ENCODE results near the gene ATRNL1. TPM values are rescaled to one million over a fixed set of nuclear protein-coding genes. Genes with fewer than 3 reads are reported as not detected.

The ATRNL1 gene
- total and polyA plus RNA-seq, 2 experiments from 2014 or later = 4.8 to 29.7 TPM

DNA sequence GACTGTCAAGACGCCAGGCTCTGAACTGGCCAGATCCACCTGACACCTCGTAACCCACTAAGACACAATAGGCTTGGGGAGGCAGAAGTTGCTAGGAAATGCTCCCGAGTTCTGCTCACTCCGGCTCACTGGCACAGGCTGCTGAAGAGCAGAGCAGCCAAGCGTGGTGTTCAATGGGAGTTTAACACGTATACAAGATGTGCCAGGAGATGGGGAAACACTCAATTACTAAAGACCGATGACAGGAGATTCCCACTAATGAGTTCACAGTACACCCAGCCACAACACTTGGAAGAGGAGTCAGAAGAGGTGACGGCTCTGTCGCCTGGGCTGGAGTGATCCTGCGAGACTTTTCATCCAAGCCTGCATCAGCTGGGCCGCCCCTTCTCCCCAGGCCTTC is 876.4 kb downstream of the ATRNL1 start (continued):
- TF ChIP-seq, protein P1, sequence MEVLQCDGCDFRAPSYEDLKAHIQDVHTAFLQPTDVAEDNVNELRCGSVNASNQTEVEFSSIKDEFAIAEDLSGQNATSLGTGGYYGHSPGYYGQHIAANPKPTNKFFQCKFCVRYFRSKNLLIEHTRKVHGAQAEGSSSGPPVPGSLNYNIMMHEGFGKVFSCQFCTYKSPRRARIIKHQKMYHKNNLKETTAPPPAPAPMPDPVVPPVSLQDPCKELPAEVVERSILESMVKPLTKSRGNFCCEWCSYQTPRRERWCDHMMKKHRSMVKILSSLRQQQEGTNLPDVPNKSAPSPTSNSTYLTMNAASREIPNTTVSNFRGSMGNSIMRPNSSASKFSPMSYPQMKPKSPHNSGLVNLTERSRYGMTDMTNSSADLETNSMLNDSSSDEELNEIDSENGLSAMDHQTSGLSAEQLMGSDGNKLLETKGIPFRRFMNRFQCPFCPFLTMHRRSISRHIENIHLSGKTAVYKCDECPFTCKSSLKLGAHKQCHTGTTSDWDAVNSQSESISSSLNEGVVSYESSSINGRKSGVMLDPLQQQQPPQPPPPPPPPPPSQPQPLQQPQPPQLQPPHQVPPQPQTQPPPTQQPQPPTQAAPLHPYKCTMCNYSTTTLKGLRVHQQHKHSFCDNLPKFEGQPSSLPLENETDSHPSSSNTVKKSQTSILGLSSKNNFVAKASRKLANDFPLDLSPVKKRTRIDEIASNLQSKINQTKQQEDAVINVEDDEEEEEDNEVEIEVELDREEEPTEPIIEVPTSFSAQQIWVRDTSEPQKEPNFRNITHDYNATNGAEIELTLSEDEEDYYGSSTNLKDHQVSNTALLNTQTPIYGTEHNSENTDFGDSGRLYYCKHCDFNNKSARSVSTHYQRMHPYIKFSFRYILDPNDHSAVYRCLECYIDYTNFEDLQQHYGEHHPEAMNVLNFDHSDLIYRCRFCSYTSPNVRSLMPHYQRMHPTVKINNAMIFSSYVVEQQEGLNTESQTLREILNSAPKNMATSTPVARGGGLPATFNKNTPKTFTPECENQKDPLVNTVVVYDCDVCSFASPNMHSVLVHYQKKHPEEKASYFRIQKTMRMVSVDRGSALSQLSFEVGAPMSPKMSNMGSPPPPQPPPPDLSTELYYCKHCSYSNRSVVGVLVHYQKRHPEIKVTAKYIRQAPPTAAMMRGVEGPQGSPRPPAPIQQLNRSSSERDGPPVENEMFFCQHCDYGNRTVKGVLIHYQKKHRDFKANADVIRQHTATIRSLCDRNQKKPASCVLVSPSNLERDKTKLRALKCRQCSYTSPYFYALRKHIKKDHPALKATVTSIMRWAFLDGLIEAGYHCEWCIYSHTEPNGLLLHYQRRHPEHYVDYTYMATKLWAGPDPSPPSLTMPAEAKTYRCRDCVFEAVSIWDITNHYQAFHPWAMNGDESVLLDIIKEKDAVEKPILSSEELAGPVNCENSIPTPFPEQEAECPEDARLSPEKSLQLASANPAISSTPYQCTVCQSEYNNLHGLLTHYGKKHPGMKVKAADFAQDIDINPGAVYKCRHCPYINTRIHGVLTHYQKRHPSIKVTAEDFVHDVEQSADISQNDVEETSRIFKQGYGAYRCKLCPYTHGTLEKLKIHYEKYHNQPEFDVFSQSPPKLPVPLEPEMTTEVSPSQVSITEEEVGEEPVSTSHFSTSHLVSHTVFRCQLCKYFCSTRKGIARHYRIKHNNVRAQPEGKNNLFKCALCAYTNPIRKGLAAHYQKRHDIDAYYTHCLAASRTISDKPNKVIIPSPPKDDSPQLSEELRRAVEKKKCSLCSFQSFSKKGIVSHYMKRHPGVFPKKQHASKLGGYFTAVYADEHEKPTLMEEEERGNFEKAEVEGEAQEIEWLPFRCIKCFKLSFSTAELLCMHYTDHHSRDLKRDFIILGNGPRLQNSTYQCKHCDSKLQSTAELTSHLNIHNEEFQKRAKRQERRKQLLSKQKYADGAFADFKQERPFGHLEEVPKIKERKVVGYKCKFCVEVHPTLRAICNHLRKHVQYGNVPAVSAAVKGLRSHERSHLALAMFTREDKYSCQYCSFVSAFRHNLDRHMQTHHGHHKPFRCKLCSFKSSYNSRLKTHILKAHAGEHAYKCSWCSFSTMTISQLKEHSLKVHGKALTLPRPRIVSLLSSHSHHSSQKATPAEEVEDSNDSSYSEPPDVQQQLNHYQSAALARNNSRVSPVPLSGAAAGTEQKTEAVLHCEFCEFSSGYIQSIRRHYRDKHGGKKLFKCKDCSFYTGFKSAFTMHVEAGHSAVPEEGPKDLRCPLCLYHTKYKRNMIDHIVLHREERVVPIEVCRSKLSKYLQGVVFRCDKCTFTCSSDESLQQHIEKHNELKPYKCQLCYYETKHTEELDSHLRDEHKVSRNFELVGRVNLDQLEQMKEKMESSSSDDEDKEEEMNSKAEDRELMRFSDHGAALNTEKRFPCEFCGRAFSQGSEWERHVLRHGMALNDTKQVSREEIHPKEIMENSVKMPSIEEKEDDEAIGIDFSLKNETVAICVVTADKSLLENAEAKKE (CRISPR knock-in tag; IDR thresholded peaks at IDR 0.05) = no peak
- TF ChIP-seq NANOG (IDR thresholded peaks at IDR 0.05; ENCODE audit: borderline replicate concordance) (no peak), JUNB (IDR thresholded peaks at IDR 0.05; ENCODE audit: unreplicated experiment) (no peak), EZH2 (IDR thresholded peaks at IDR 0.05; ENCODE audit: low read depth, unreplicated experiment) (no peak), ZNF114 (CRISPR knock-in tag; IDR thresholded peaks at IDR 0.05) (no peak)
- TF ChIP-seq, protein P2, sequence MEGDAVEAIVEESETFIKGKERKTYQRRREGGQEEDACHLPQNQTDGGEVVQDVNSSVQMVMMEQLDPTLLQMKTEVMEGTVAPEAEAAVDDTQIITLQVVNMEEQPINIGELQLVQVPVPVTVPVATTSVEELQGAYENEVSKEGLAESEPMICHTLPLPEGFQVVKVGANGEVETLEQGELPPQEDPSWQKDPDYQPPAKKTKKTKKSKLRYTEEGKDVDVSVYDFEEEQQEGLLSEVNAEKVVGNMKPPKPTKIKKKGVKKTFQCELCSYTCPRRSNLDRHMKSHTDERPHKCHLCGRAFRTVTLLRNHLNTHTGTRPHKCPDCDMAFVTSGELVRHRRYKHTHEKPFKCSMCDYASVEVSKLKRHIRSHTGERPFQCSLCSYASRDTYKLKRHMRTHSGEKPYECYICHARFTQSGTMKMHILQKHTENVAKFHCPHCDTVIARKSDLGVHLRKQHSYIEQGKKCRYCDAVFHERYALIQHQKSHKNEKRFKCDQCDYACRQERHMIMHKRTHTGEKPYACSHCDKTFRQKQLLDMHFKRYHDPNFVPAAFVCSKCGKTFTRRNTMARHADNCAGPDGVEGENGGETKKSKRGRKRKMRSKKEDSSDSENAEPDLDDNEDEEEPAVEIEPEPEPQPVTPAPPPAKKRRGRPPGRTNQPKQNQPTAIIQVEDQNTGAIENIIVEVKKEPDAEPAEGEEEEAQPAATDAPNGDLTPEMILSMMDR (conservative IDR thresholded peaks at IDR 0.05; ENCODE audit: low read depth in 2 of 2) = no peak

DNA sequence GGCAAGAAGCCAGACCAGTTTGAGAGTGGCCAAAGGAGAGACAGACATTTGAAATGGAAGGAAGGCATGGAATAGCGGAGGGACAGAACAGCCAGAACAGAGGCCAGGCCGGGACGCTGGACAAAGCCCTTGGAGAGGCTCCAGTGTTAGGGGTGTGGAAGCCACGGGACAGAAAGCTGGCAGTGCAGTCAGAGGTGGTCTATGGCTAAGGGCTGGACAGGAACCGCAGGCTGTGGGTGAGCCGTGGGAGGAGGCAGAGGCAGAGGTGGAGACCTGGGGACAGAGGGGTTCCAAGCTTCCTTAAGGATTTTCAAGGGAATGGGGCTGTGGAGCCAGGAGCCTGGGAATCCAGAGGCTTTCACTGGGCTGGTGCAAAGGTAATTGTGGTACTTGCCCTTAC is 878.8 kb downstream of the ATRNL1 start:
- H3K9me3 Mint-ChIP-seq = peaks cover 10% of the 10 kb centered on the region
- H3F3A ChIP-seq (replicated peaks; ENCODE audit: low read depth) = no peaks in the 10 kb centered on the region
- ATAC-seq = no peak
- H3K9me2 ChIP-seq (ENCODE audit: insufficient read depth) = peaks cover 3% of the 10 kb centered on the region; the same call in 1 of the 2 replicates
- H3K4me1 Mint-ChIP-seq = peaks cover 17% of the 10 kb centered on the region
- no peaks in the 10 kb centered on the region for H3K36me3 ChIP-seq (ENCODE audit: insufficient read depth)
- peaks cover 8% of the 10 kb centered on the region for H3K27me3 Mint-ChIP-seq (ENCODE audit: insufficient read depth, low read depth, poor library complexity)
- H3K4me3 ChIP-seq = no peak overlapping the region
- no peaks in the 10 kb centered on the region for H3K79me2 ChIP-seq (replicated peaks; ENCODE audit: insufficient read depth)
- DNase-seq (ENCODE audit: low spot score) = no peak
- no peaks in the 10 kb centered on the region for H4K20me1 ChIP-seq (replicated peaks; ENCODE audit: insufficient read depth)
- peaks cover 7% of the 10 kb centered on the region for H3K36me3 Mint-ChIP-seq (ENCODE audit: low read depth)
- no peak overlapping the region for H3K27ac Mint-ChIP-seq
- peaks cover 15% of the 10 kb centered on the region for H3K4me1 ChIP-seq (ENCODE audit: insufficient read depth)
- H2AFZ ChIP-seq = no peak overlapping the region
- H3K27me3 ChIP-seq (ENCODE audit: insufficient read depth) = no peaks in the 10 kb centered on the region
- no peak overlapping the region for H3K4me3 Mint-ChIP-seq
- H3K4me2 ChIP-seq = no peak overlapping the region
- TF ChIP-seq EZH2 (IDR thresholded peaks at IDR 0.05; ENCODE audit: low read depth, unreplicated experiment) (no peak), ZNF114 (CRISPR knock-in tag; IDR thresholded peaks at IDR 0.05) (no peak), CREB1 (CRISPR knock-in tag; IDR thresholded peaks at IDR 0.05; ENCODE audit: low read depth) (no peak)
- TF ChIP-seq, protein P3, sequence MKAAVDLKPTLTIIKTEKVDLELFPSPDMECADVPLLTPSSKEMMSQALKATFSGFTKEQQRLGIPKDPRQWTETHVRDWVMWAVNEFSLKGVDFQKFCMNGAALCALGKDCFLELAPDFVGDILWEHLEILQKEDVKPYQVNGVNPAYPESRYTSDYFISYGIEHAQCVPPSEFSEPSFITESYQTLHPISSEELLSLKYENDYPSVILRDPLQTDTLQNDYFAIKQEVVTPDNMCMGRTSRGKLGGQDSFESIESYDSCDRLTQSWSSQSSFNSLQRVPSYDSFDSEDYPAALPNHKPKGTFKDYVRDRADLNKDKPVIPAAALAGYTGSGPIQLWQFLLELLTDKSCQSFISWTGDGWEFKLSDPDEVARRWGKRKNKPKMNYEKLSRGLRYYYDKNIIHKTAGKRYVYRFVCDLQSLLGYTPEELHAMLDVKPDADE (IDR thresholded peaks at IDR 0.05) = no peak
- no peak overlapping the region for H3K27ac ChIP-seq (ENCODE audit: low read depth)

Measured in GM23338 (cell line).